OCI-LY1 (cell line): Measurements from ENCODE around the gene ESYT2.

Experiments
- H2AFZ ChIP-seq: fragments of 200-600 bp; sonication (generic), shearing (Covaris generic); 2 replicates; pipeline ENCODE4 v1.6.0; 2014; ENCODE audit warnings: antibody characterized with exemption, mild to moderate bottlenecking, low read length
- H3F3A ChIP-seq: fragments of 200-600 bp; sonication (generic), shearing (Covaris generic); 2 replicates; pipeline ENCODE4 v1.6.0; 2014; ENCODE audit warnings: mild to moderate bottlenecking, antibody characterized with exemption, low read length, moderate library complexity; ENCODE audit not compliant: insufficient read depth
- H3K27ac ChIP-seq: fragments of 200-600 bp; sonication (generic); 2 replicates; pipeline ENCODE4 v1.5.1; 2014; ENCODE audit warnings: low read length, mixed run types, mild to moderate bottlenecking, low read depth; ENCODE audit not compliant: poor library complexity, severe bottlenecking
- H3K27me3 ChIP-seq: fragments of 200-600 bp; sonication (generic); 2 replicates; pipeline ENCODE4 v1.6.0; 2014; ENCODE audit warnings: antibody characterized with exemption, mild to moderate bottlenecking, low read length, moderate library complexity; ENCODE audit not compliant: insufficient read depth
- H3K36me3 ChIP-seq: fragments of 200-600 bp; sonication (generic); 2 replicates; pipeline ENCODE4 v1.6.1; 2014; ENCODE audit warnings: mild to moderate bottlenecking, antibody characterized with exemption, low read length, moderate library complexity, mixed read lengths; ENCODE audit not compliant: insufficient read depth
- H3K4me1 ChIP-seq: fragments of 200-600 bp; sonication (generic); 2 replicates; pipeline ENCODE4 v1.5.1; 2014; ENCODE audit warnings: mild to moderate bottlenecking, low read length, moderate library complexity; ENCODE audit not compliant: insufficient read depth, severe bottlenecking
- H3K4me2 ChIP-seq: fragments of 200-600 bp; sonication (generic), shearing (Covaris generic); 2 replicates; pipeline ENCODE4 v1.6.1; 2014; ENCODE audit warnings: low read length
- H3K4me3 ChIP-seq: fragments of 200-600 bp; sonication (generic); 2 replicates; pipeline ENCODE4 v1.5.1; 2014; ENCODE audit warnings: low read length, low read depth, mild to moderate bottlenecking, mixed read lengths; ENCODE audit not compliant: poor library complexity, severe bottlenecking
- H3K79me2 ChIP-seq: fragments of 200-600 bp; shearing (Covaris generic); 2 replicates; pipeline ENCODE4 v1.6.1; 2016; ENCODE audit warnings: mixed run types, low read length, mixed read lengths; ENCODE audit not compliant: insufficient read depth
- H3K9ac ChIP-seq: fragments of 200-600 bp; sonication (generic), shearing (Covaris generic); 2 replicates; pipeline ENCODE4 v1.6.1; 2014; ENCODE audit warnings: mild to moderate bottlenecking, low read length, mixed read lengths
- H3K9me2 ChIP-seq: fragments of 200-600 bp; sonication (generic), shearing (Covaris generic); 2 replicates; pipeline ENCODE4 v1.6.1; 2014; ENCODE audit warnings: low read depth, mild to moderate bottlenecking, low read length, mixed read lengths
- H3K9me3 ChIP-seq: fragments of 200-600 bp; shearing (Covaris generic); 2 replicates; pipeline ENCODE4 v1.6.1; 2014; ENCODE audit warnings: low read length, mixed read lengths
- H4K20me1 ChIP-seq: fragments of 200-600 bp; sonication (generic), shearing (Covaris generic); 2 replicates; pipeline ENCODE4 v1.6.0; 2016; ENCODE audit warnings: mild to moderate bottlenecking, low read length; ENCODE audit not compliant: insufficient read depth
- EZH2 ChIP-seq: fragments of 200-600 bp; sonication (generic), shearing (Covaris generic); IDR thresholded peaks from 2 replicates; pipeline ENCODE4 v1.8.0; 2017; ENCODE audit warnings: borderline replicate concordance, mixed run types, mild to moderate bottlenecking, antibody characterized with exemption, low read length, moderate library complexity, mixed read lengths
- TF ChIP-seq, protein P1 (sequence below): fragments of 200-600 bp; sonication (generic), shearing (Covaris generic); IDR thresholded peaks from 2 replicates; pipeline ENCODE4 v1.5.1; 2017; ENCODE audit warnings: mild to moderate bottlenecking, antibody characterized with exemption, low read length, moderate library complexity, mixed read lengths

ESYT2 gene

DNA sequence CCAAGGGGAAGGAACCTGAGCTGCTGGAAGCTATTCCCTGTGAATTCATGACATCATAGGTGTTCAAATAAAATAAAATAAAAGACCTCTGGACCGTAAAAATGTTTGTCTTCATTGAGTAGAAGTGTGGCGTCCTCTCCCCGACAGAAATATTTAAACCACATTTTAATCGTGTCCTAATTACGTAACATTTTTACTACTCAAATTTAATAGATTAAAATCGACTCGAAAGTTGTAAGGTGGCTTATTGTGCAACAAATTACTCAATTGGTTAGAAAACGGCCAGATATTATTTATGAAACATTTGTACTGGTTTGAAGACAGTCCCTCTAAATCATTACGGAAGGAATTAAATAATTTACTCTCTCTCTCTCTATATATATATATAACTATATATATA, 109.2 kb downstream of the ESYT2 start:
- Histone ChIP-seq H3K4me3 (no peak overlapping the region), H3K36me3 (no peaks in the 10 kb centered on the region), H4K20me1 (no peaks in the 10 kb centered on the region), H3K4me1 (no peaks in the 10 kb centered on the region), H3K4me2 (no peak overlapping the region), H3K9me2 (no peaks in the 10 kb centered on the region), H3K27ac (no peak overlapping the region), H3K9me3 (no peaks in the 10 kb centered on the region), H3F3A (no peaks in the 10 kb centered on the region), H3K9ac (no peak overlapping the region), H2AFZ (no peak overlapping the region), H3K27me3 (no peaks in the 10 kb centered on the region), H3K79me2 (no peaks in the 10 kb centered on the region)
- TF ChIP-seq EZH2, result no peak
- TF ChIP-seq, protein P1, sequence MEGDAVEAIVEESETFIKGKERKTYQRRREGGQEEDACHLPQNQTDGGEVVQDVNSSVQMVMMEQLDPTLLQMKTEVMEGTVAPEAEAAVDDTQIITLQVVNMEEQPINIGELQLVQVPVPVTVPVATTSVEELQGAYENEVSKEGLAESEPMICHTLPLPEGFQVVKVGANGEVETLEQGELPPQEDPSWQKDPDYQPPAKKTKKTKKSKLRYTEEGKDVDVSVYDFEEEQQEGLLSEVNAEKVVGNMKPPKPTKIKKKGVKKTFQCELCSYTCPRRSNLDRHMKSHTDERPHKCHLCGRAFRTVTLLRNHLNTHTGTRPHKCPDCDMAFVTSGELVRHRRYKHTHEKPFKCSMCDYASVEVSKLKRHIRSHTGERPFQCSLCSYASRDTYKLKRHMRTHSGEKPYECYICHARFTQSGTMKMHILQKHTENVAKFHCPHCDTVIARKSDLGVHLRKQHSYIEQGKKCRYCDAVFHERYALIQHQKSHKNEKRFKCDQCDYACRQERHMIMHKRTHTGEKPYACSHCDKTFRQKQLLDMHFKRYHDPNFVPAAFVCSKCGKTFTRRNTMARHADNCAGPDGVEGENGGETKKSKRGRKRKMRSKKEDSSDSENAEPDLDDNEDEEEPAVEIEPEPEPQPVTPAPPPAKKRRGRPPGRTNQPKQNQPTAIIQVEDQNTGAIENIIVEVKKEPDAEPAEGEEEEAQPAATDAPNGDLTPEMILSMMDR, result no peak

- Histone ChIP-seq H2AFZ (no peak overlapping the region), H3K9me2 (no peaks in the 10 kb centered on the region), H3K4me2 (no peak overlapping the region), H3K36me3 (no peaks in the 10 kb centered on the region), H3K27ac (no peak overlapping the region), H3K9me3 (no peaks in the 10 kb centered on the region), H3K79me2 (no peaks in the 10 kb centered on the region), H3K4me3 (no peak overlapping the region), H3F3A (0 out of 2 replicates have a peak, but pooled peaks cover 3% of the 10 kb centered on the region), H3K4me1 (no peaks in the 10 kb centered on the region), H3K27me3 (no peaks in the 10 kb centered on the region), H4K20me1 (no peaks in the 10 kb centered on the region), H3K9ac (no peak overlapping the region)
- no peak for TF ChIP-seq EZH2
- TF ChIP-seq, protein P1, result no peak
Observed at GRCh38 chr7:158716802-158717201, 112.5 kb downstream of the ESYT2 start.

GRCh38 chr7:158710651-158711102, 118.6 kb downstream of the ESYT2 start:
- Histone ChIP-seq H3K4me2 (no peak overlapping the region), H3K27me3 (no peaks in the 10 kb centered on the region), H3K27ac (no peak overlapping the region), H3K4me3 (no peak overlapping the region), H3K9me3 (peaks cover 13% of the 10 kb centered on the region), H3K9ac (no peak overlapping the region), H3K4me1 (peaks cover 1% of the 10 kb centered on the region), H4K20me1 (no peaks in the 10 kb centered on the region), H2AFZ (no peak overlapping the region), H3K79me2 (no peaks in the 10 kb centered on the region), H3K36me3 (no peaks in the 10 kb centered on the region), H3F3A (0 out of 2 replicates have a peak, but pooled peaks cover 3% of the 10 kb centered on the region), H3K9me2 (no peaks in the 10 kb centered on the region)
- no peak for TF ChIP-seq EZH2

DNA sequence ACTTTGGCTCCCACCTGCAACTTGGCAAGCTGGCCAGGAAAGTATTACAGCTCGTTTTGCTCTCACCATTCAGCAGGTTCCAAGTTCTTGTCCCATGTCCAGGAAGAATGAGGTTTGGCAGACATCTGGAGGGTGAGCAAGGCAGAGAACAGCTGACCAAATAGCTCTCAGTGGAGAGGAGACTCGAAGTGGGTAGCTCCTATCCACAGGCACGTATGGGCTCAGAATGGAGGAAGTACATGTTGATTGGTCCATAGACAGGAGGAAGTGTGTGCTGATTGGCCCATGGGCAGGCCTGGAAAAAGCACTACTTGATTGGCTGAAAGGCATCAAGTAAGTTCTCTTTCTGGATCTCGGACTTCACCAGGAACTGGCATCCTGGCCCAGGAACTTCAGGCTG, 121.7 kb downstream of the ESYT2 start:
- Histone ChIP-seq H2AFZ (no peak overlapping the region), H3K4me1 (peaks cover 19% of the 10 kb centered on the region), H4K20me1 (no peaks in the 10 kb centered on the region), H3K27me3 (no peaks in the 10 kb centered on the region), H3K79me2 (peaks cover 18% of the 10 kb centered on the region), H3K9me2 (no peaks in the 10 kb centered on the region), H3K36me3 (peaks cover 9% of the 10 kb centered on the region; the same call in 1 of the 2 replicates), H3K4me2 (no peak overlapping the region), H3F3A (no peaks in the 10 kb centered on the region), H3K4me3 (no peak overlapping the region), H3K9ac (no peak overlapping the region), H3K9me3 (peaks cover 13% of the 10 kb centered on the region), H3K27ac (no peak overlapping the region)
- TF ChIP-seq EZH2, result no peak
- TF ChIP-seq, protein P1, result no peak
